ENCODE measurements around the gene PLA2G3. TPM values are rescaled to one million over a fixed set of nuclear protein-coding genes. Genes with fewer than 3 reads are reported as not detected.
"Not testable (repeated sequence)": the region's sequence is repeated elsewhere in the genome, so short reads cannot be mapped to it uniquely, and the experiment has no call there.

PLA2G3 gene
- total RNA-seq, 2 donors from 2014 or later, result 0.57 to 0.88 TPM

- no peaks in the 10 kb centered on the region for H3K9me3 ChIP-seq
- no peaks in the 10 kb centered on the region for H3K36me3 ChIP-seq
- TF ChIP-seq, protein P1, sequence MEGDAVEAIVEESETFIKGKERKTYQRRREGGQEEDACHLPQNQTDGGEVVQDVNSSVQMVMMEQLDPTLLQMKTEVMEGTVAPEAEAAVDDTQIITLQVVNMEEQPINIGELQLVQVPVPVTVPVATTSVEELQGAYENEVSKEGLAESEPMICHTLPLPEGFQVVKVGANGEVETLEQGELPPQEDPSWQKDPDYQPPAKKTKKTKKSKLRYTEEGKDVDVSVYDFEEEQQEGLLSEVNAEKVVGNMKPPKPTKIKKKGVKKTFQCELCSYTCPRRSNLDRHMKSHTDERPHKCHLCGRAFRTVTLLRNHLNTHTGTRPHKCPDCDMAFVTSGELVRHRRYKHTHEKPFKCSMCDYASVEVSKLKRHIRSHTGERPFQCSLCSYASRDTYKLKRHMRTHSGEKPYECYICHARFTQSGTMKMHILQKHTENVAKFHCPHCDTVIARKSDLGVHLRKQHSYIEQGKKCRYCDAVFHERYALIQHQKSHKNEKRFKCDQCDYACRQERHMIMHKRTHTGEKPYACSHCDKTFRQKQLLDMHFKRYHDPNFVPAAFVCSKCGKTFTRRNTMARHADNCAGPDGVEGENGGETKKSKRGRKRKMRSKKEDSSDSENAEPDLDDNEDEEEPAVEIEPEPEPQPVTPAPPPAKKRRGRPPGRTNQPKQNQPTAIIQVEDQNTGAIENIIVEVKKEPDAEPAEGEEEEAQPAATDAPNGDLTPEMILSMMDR (IDR thresholded peaks at IDR 0.05), result no peak
- H3K9ac ChIP-seq (ENCODE audit: low read depth in 2 of 2, low read length in 2 of 2), result no peak overlapping the region
- no peak for DNase-seq
- H3K4me3 ChIP-seq, result no peak overlapping the region
- no peak overlapping the region for H3K27ac ChIP-seq
- intact Hi-C loops (cut with DNase I), result no loop called here
- no peaks in the 10 kb centered on the region for H3K27me3 ChIP-seq
- H3K4me1 ChIP-seq, result no peaks in the 10 kb centered on the region
These were observed 38.6 kb upstream of the PLA2G3 start for GRCh38 chr22:31178859-31179258.

DNA sequence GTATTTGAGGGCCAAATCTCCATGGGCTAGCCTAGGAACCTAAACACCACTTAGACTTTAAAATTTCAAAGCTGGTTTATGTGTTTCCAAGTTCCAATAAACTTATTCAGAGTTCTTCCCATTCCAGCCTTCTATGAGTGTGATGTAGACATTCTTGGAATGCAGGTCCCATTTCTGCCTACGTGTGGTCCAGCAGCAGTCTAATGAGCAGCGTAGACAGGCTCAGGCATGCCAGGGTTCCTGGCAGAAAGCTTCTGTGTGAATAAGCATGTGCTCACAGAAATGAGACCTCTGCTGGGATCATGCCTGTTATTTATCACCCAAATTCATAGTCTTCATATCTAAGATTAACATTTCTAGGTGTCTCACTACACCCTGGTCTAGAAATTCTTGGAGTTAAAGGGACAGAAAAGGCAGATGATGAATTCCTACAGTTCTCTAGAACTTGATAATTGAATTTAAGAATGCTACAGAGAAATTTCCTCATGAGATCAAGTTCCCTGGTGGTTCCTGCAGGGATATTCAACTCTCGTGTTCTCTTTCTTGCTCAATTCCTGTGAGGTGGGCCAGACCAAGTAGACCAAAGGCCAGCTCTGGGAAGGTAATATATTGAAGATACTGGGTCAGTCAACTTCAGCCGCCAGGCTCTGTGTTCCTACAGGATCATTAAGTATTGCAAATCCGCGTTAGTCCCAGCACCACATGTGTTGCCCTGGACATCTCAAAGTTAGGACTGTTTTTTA is 37.3 kb upstream of the PLA2G3 start:
- Histone ChIP-seq H3K27me3 (no peaks in the 10 kb centered on the region), H3K4me1 (no peaks in the 10 kb centered on the region), H3K4me3 (no peak overlapping the region), H3K9me3 (no peaks in the 10 kb centered on the region), H3K9ac (ENCODE audit: low read depth in 2 of 2, low read length in 2 of 2) (no peak overlapping the region), H3K36me3 (no peaks in the 10 kb centered on the region), H3K27ac (no peak overlapping the region)
- intact Hi-C loops (cut with DNase I), result no loop called here
- no peak for DNase-seq
- TF ChIP-seq, protein P1 (IDR thresholded peaks at IDR 0.05), result no peak

- Histone ChIP-seq H3K4me1 (no peaks in the 10 kb centered on the region), H3K9ac (ENCODE audit: low read depth in 2 of 2, low read length in 2 of 2) (no peak overlapping the region)
- intact Hi-C loops (cut with DNase I), result no loop called here
These were observed 36.6 kb upstream of the PLA2G3 start for GRCh38 chr22:31176923-31177322.

DNA sequence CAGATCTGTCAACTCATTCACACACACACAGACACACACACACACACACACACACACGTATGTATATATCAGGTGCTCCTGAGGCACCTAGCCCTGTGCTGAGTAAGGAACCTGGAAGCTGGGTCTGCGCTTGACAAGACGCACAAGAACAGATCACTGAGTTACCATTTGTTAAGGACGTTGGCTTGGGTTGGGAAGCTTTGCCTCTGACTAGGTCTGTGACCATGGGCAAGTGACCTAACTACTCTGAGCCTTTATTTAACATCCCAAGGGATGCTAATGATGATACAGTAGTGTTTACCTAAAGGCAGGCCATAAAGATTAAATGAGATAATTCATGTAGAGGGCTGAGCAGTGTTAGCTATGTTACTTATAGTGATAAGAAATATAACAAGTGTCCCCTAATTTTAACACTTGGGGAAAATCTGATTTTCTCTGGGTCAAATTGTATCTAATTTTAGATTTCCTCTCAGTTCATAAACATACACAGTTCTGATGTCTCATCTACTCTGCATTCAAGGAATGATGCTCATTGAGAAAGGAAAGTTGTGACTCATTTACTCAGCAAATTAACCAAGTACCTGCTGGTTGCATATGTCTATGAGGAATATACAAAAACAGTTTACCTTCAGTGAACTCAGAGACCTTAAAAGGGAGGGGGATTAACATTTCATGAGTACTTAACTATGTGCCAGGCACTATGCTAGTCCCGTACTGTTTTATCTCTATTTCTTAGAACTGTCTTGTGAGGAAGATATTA is 33.3 kb upstream of the PLA2G3 start:
- TF ChIP-seq, protein P1 (IDR thresholded peaks at IDR 0.05), result no peak
- Histone ChIP-seq H3K27me3 (no peaks in the 10 kb centered on the region), H3K9ac (ENCODE audit: low read depth in 2 of 2, low read length in 2 of 2) (no peak overlapping the region), H3K9me3 (no peaks in the 10 kb centered on the region), H3K27ac (peak overlapping the region; percentile 18), H3K36me3 (no peaks in the 10 kb centered on the region), H3K4me3 (no peak overlapping the region), H3K4me1 (no peaks in the 10 kb centered on the region)
- DNase-seq, result no peak
- intact Hi-C loops (cut with DNase I), result no loop called here

More at GRCh38 chr22:31176923-31177322, 36.6 kb upstream of the PLA2G3 start:
- no peaks in the 10 kb centered on the region for H3K36me3 ChIP-seq
- H3K4me3 ChIP-seq, result no peak overlapping the region
- H3K27me3 ChIP-seq, result no peaks in the 10 kb centered on the region
- no peak overlapping the region for H3K27ac ChIP-seq
- no peak for DNase-seq
- H3K9me3 ChIP-seq, result no peaks in the 10 kb centered on the region
- TF ChIP-seq, protein P1 (IDR thresholded peaks at IDR 0.05), result no peak

- H3K36me3 ChIP-seq; H3K9me3 ChIP-seq; H3K27me3 ChIP-seq; H3K9ac ChIP-seq (ENCODE audit: low read depth in 2 of 2, low read length in 2 of 2); DNase-seq; intact Hi-C loops (cut with DNase I); H3K27ac ChIP-seq; H3K4me1 ChIP-seq; H3K4me3 ChIP-seq: not testable (repeated sequence)
These were observed 31.4 kb upstream of the PLA2G3 start for GRCh38 chr22:31171734-31172133.

DNA sequence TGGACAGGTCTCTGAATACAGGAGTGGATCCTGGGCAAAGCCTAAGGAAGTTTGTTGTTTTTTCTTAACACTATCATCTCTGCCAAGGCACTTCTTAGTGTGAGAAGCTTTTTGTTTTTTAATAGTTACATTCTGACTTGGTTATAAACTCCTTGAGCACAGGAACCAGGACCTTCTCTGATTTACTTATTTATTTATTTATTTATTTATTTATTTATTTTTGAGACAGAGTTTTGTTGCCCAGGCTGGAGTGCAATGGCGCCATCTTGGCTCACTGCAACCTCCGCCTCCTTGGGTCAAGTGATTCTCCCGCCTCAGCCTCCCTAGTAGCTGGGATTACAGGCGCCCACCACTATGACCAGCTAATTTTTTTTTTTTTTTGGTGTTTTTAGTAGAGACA is 30.7 kb upstream of the PLA2G3 start:
- Histone ChIP-seq H3K4me3 (no peak overlapping the region), H3K36me3 (no peaks in the 10 kb centered on the region), H3K4me1 (no peaks in the 10 kb centered on the region), H3K9ac (ENCODE audit: low read depth in 2 of 2, low read length in 2 of 2) (no peak overlapping the region), H3K27me3 (no peaks in the 10 kb centered on the region), H3K27ac (no peak overlapping the region), H3K9me3 (no peaks in the 10 kb centered on the region)
- TF ChIP-seq, protein P1 (IDR thresholded peaks at IDR 0.05), result no peak
- intact Hi-C loops (cut with DNase I), result no loop called here
- DNase-seq, result no peak

All from colonic mucosa (tissue), 4 donors.